ENCODE results near the gene ORAI2.
A peak's percentile ranks its signal among the peaks of the same experiment; 100 is the strongest.
"Not testable (repeated sequence)": the region's sequence is repeated elsewhere in the genome, so short reads cannot be mapped to it uniquely, and the experiment has no call there.

ORAI2 gene

GRCh38 chr7:102404005-102404861 is 29.1 kb upstream of the ORAI2 start:
- ChIA-PET POLR2A (ENCODE audit: low non-redundant PET) (no interaction called here), CTCF (interaction anchor here (0.6 to 1.6 kb wide), 5 partner anchors 8 to 580 kb away, joined by 3 to 4 read pairs (median 4); no protein-coding TSS in a partner anchor)
- H3K27ac ChIP-seq, result peak overlapping the region; percentile 3; the same call in 1 of the 2 replicates
- peak; percentile 59 for DNase-seq (ENCODE audit: low spot score)
- TF ChIP-seq CTCF (conservative IDR thresholded peaks at IDR 0.05; ENCODE audit: low read depth), result peak; percentile 89

GRCh38 chr7:102404862-102405188 is 28.6 kb upstream of the ORAI2 start:
- TF ChIP-seq CTCF (conservative IDR thresholded peaks at IDR 0.05; ENCODE audit: low read depth), result peak; percentile 59
- H3K27ac ChIP-seq; POLR2A ChIA-PET (ENCODE audit: low non-redundant PET); DNase-seq (ENCODE audit: low spot score): not testable (repeated sequence)
- CTCF ChIA-PET, result interaction anchor here (0.6 to 1.6 kb wide), 5 partner anchors 9 to 581 kb away, joined by 3 to 4 read pairs (median 4); no protein-coding TSS in a partner anchor

GRCh38 chr7:102407910-102408309 is 25.5 kb upstream of the ORAI2 start:
- ChIA-PET POLR2A (ENCODE audit: low non-redundant PET) (no interaction called here), CTCF (no interaction called here)

GRCh38 chr7:102408530-102408929 is 24.8 kb upstream of the ORAI2 start:
- DNase-seq (ENCODE audit: low spot score); POLR2A ChIA-PET (ENCODE audit: low non-redundant PET); H3K27ac ChIP-seq: not testable (repeated sequence)
- CTCF ChIA-PET, result interaction anchor here (0.6 kb wide), 1 partner anchor 87 kb away, joined by 3 read pairs; no protein-coding TSS in a partner anchor

More at GRCh38 chr7:102407910-102408309, 25.5 kb upstream of the ORAI2 start:
- H3K27ac ChIP-seq, result no peak overlapping the region
- DNase-seq (ENCODE audit: low spot score), result no peak
- TF ChIP-seq CTCF (conservative IDR thresholded peaks at IDR 0.05; ENCODE audit: low read depth), result no peak

GRCh38 chr7:102409340-102409739 is 24.0 kb upstream of the ORAI2 start:
- H3K27ac ChIP-seq, result no peak overlapping the region
- no peak for DNase-seq (ENCODE audit: low spot score)
- POLR2A ChIA-PET (ENCODE audit: low non-redundant PET), result no interaction called here
- TF ChIP-seq CTCF (conservative IDR thresholded peaks at IDR 0.05; ENCODE audit: low read depth), result no peak
- CTCF ChIA-PET, result no interaction called here

GRCh38 chr7:102410123-102410522 is 23.3 kb upstream of the ORAI2 start:
- ChIA-PET POLR2A (ENCODE audit: low non-redundant PET) (no interaction called here), CTCF (interaction anchor here (0.6 kb wide), 2 partner anchors 41 to 54 kb away, joined by 3 to 4 read pairs; partner anchors contain the start of gene ALKBH4)
- no peak for DNase-seq (ENCODE audit: low spot score)
- no peak for TF ChIP-seq CTCF (conservative IDR thresholded peaks at IDR 0.05; ENCODE audit: low read depth)
- H3K27ac ChIP-seq, result peak overlapping the region; percentile 18; the same call in 1 of the 2 replicates

- no peak for DNase-seq (ENCODE audit: low spot score)
Measured at GRCh38 chr7:102410918-102411317, 22.5 kb upstream of the ORAI2 start.

More at GRCh38 chr7:102410918-102411317, 22.5 kb upstream of the ORAI2 start:
- ChIA-PET CTCF (no interaction called here), POLR2A (ENCODE audit: low non-redundant PET) (no interaction called here)
- no peak for TF ChIP-seq CTCF (conservative IDR thresholded peaks at IDR 0.05; ENCODE audit: low read depth)
- no peak overlapping the region for H3K27ac ChIP-seq
